ENCODE data around the gene NOSIP.

NOSIP gene

GRCh38 chr19:49596954-49597702 lies 16.8 kb upstream of the NOSIP start:
- no peak for DNase-seq (ENCODE audit: low read depth)
- TF ChIP-seq CTCF (IDR thresholded peaks at IDR 0.05; ENCODE audit: low read depth, low read length) (no peak), MAX (IDR thresholded peaks at IDR 0.05; ENCODE audit: low read depth, low read length) (no peak), MYC (IDR thresholded peaks at IDR 0.05; ENCODE audit: low read depth, low read length) (no peak), POLR2A (IDR thresholded peaks at IDR 0.05; ENCODE audit: extremely low read depth, insufficient read length) (no peak)
- H3K4me3 ChIP-seq (ENCODE audit: low read depth, low read length) = no peak overlapping the region

- TF ChIP-seq MYC (IDR thresholded peaks at IDR 0.05; ENCODE audit: low read depth, low read length) (no peak), CTCF (IDR thresholded peaks at IDR 0.05; ENCODE audit: low read depth, low read length) (no peak), MAX (IDR thresholded peaks at IDR 0.05; ENCODE audit: low read depth, low read length) (no peak), POLR2A (IDR thresholded peaks at IDR 0.05; ENCODE audit: extremely low read depth, insufficient read length) (no peak)
- H3K4me3 ChIP-seq (ENCODE audit: low read depth, low read length) = no peak overlapping the region
- DNase-seq (ENCODE audit: low read depth) = no peak
Observed at GRCh38 chr19:49596407-49596806, 16.1 kb upstream of the NOSIP start.

- DNase-seq (ENCODE audit: low read depth) = no peak
- no peak overlapping the region for H3K4me3 ChIP-seq (ENCODE audit: low read depth, low read length)
- TF ChIP-seq MAX (IDR thresholded peaks at IDR 0.05; ENCODE audit: low read depth, low read length) = no peak
- no peak for TF ChIP-seq MYC (IDR thresholded peaks at IDR 0.05; ENCODE audit: low read depth, low read length)
- TF ChIP-seq CTCF (IDR thresholded peaks at IDR 0.05; ENCODE audit: low read depth, low read length) = no peak
- TF ChIP-seq POLR2A (IDR thresholded peaks at IDR 0.05; ENCODE audit: extremely low read depth, insufficient read length) = no peak
Observed at GRCh38 chr19:49595819-49596404, 15.6 kb upstream of the NOSIP start.

- H3K4me3 ChIP-seq (ENCODE audit: low read depth, low read length) = no peak overlapping the region
- TF ChIP-seq CTCF (IDR thresholded peaks at IDR 0.05; ENCODE audit: low read depth, low read length) = no peak
- TF ChIP-seq MAX (IDR thresholded peaks at IDR 0.05; ENCODE audit: low read depth, low read length) = no peak
- TF ChIP-seq POLR2A (IDR thresholded peaks at IDR 0.05; ENCODE audit: extremely low read depth, insufficient read length) = no peak
- TF ChIP-seq MYC (IDR thresholded peaks at IDR 0.05; ENCODE audit: low read depth, low read length) = no peak
- DNase-seq (ENCODE audit: low read depth) = no peak
Observed at GRCh38 chr19:49594993-49595818, 14.8 kb upstream of the NOSIP start.

- H3K4me3 ChIP-seq (ENCODE audit: low read depth, low read length) = peak overlapping the region; percentile 50
- no peak for TF ChIP-seq MAX (IDR thresholded peaks at IDR 0.05; ENCODE audit: low read depth, low read length)
- no peak for TF ChIP-seq POLR2A (IDR thresholded peaks at IDR 0.05; ENCODE audit: extremely low read depth, insufficient read length)
- no peak for DNase-seq (ENCODE audit: low read depth)
Observed at GRCh38 chr19:49594157-49594992, 14.0 kb upstream of the NOSIP start.
